T-helper 2 cell treated with Interferon-gamma antibody and Interleukin-4, amounts not matched to agents 100 ng/mL and 5 ng/mL, for 36 hours (primary cell): ENCODE measurements around the gene GIPR. TPM values are rescaled to one million over a fixed set of nuclear protein-coding genes. Genes with fewer than 3 reads are reported as not detected.
"Not testable (repeated sequence)": the region's sequence is repeated elsewhere in the genome, so short reads cannot be mapped to it uniquely, and the experiment has no call there.

Experiments
- intact Hi-C: fragments of 100-400 bp; cut with micrococcal nuclease; formaldehyde crosslinking; loops from one replicate; pipeline ENCODE4 v1.15.1; 2023
- total RNA-seq: library from RNA; stranded (reverse); gene quantifications from 2 replicates; pipeline ENCODE4 v1.2.3, GENCODE V29; 2022

Gene GIPR, protein sequence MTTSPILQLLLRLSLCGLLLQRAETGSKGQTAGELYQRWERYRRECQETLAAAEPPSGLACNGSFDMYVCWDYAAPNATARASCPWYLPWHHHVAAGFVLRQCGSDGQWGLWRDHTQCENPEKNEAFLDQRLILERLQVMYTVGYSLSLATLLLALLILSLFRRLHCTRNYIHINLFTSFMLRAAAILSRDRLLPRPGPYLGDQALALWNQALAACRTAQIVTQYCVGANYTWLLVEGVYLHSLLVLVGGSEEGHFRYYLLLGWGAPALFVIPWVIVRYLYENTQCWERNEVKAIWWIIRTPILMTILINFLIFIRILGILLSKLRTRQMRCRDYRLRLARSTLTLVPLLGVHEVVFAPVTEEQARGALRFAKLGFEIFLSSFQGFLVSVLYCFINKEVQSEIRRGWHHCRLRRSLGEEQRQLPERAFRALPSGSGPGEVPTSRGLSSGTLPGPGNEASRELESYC
- total RNA-seq: 4.7 and 5.1 TPM in 2 replicates

DNA sequence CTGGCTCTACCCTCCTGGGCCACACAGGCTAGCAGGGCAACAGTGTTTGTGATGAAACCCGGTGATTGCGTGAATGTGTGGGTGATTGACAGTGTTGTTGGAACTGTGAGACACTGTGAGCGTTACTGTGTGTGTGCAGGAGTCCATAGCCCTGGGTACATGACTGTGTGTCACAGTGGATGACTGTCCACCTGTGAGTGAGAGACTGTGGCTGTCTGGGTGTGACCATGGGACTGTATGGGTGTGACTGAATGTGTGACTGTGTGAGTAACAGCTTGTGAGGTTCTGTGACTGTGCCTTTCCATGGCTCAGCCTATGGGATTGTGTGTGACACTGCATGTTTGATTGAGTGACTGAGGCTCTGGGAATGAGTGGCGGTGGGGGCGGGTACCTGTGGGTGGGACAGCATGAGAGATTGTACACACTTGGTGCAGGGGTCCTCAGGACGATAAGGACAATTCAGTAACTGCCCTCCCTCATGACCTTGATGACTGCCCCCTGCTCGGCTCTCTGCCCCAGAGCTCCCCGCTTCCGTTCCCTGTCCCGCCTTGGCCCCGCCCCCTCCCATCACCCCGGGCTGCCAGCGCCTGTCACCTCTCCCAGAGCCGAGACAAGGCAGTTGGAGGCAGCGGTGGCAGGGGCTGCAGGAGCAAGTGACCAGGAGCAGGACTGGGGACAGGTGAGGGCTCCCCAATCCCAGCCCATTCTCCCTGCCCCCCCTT is at the start of gene GIPR:
TSS of gene GIPR (plus strand) at position 602 of the 722 bp plus-strand sequence. CDS start 1,300 bp downstream, outside the sequence.
- intact Hi-C loops: loop anchor here (2.0 kb wide), 1 partner anchor 25 kb away; no protein-coding TSS in a partner anchor

DNA sequence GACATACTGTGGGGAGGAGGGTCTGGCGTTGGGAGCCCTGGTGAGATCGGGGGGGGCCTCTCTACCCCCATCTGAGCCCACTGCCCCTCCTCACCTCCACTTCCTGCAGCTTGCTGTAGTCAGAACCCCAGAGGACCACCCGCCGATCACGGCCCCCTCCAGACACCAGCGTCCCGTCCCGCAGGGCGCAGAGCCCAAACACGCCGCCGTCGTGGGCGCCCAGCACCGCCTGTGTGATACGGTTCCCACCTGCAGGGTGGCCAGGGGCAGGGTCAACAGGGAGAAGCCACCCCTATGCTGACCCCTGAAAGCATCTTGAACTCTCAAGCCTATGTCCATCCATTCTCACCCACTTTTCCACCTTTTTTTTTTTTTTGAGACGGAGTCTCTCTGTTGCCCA is 46.6 kb upstream of the GIPR start:
- intact Hi-C loops: no loop called here

DNA sequence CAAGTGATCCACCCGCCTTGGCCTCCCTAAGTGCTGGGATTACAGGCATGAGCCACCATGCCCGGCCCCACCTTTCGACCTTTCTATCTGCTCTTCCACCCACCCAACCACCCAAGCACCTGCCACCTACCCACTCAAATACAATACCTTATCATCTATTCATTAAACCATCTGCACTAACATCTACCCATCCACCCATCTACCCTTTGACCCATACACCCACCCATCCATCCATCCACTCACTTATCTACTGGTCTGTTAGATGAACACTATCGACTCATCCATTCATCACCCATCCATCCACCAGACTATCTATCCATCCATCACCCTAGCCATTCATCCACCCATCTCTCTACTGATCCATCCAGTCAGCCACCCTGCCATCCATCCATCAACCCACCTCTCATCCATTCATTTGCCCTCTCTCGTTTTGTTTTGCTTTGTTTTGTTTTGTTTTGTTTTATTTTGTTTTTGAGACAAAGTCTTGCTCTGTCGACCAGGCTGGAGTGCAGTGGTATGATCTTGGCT is 46.0 kb upstream of the GIPR start:
- intact Hi-C loops: no loop called here

DNA sequence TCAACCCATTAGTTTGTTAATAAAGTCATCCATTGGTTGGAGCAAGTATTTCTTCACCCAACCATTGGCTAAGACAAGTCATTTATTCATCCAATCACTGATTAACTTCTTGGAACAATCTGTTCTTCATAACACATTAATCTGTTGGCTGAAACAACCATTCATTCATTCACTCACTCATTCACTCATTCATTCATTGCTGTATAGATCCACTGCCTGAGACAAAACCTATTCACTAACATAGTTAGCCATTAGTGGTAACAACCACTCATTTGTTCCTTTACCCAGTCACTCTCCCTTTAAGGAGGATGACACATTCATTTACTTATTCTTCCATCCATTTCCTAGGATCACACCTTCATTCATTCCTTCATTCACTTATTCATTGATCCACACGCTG is 44.0 kb upstream of the GIPR start:
- intact Hi-C loops: no loop called here

DNA sequence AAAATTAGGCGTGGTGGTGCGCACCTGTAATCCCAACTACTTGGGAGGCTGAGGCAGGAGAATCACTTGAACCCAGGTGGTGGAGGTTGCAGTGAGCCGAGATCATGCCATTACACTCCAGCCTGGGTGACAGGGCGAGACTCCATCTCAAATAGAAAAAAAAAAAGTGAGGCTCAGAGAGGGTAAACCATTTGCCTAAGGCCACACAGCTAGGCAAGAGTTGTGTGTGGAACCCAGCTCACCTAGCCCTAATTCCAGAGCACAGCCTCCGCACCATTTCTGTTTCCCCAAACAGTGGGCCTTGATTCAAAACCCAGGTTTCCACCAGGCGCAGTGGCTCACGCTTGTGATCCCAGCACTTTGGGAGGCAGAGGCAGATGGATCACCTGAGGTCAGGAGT is 39.8 kb upstream of the GIPR start:
- intact Hi-C loops: not testable (repeated sequence)

DNA sequence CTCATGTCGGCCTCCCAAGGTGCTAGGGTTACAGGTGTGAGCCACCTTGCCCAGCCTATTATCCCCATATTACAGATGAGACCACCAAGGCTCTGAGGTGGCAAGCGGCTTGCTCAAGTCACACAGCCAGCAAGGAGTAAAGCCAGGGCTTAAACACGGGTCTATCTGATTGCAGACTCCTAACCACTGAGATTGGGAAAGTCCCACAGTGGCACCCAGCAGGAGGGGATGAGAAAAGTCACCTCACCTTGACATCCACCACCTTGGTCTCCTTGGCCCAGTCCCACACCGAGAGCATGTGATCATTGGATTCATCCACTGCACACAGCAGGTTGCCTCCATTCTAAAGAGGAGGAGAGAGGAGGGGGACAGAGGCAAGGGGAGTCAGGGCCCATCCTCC is 38.3 kb upstream of the GIPR start:
- intact Hi-C loops: no loop called here

DNA sequence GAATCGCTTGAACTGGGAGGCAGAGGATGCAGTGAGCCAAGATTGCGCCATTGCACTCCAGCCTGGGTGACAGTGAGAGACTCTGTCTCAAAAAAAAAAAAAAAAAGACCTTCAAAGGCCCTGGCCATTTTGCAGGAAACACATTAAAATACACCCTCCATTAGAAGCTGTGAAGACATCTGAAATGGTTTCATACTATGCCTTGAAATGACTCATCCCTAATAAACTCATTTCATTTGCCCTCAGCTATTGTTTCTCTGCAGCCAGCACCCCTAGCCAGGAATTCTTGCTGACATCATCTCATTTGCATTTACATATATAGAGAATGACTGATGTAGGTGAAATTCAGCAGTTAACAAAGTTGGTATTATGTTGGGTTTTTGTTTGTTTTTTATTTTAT is 37.6 kb upstream of the GIPR start:
- intact Hi-C loops: no loop called here

DNA sequence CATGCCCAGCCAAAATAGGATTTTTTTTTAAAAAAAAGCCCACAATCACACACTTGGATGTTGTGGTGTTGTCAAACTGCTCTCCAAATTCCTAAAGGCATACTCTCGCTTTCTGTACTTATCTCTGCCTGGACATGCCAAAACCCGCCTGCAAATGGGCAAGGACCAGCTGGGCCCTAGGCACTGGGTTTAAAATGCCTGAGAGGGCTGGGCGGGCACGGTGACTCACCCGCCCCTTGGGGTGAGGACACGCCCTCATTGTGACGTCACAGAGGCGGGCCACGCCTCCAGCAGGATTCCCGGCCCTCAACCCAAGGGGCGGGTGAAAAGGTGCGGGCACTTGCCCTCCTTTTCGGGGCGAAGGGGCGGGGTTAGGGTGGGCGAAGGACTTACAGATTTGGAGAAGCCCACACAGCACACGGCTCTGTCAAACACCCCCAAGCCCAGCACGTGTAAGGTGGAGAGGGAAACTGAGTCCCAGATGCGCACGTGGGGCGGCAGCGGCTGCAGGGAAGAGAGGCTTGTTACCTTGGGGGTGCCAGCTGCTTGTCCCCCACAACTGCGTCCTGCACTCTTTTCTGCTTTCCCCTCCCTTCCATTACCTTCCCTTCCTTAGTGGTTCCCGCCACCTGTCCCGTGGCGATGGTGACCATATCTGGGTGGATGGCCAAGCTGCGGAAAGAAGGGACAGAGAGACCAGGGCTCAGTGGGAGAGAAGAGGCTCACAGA is 35.4 kb upstream of the GIPR start:
- intact Hi-C loops: no loop called here

DNA sequence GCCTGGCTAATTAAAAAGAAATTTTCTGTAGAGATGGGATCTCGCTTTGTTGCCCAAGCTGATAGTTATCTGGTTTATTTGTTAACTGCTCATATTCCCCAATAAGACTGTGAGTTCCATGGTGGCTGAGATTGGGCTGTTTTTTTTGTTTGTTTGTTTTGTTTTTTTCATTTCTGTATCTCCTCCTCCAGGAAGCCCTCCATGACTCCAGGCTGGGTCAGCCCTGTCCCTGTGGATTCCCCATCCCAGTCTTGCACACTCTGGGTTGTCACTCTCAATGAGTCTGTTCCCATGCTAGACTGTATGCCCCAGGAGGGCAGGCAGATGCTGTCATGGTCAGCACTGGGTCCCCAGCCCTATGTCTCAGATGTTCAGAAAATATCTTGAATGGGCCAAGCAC is 31.7 kb upstream of the GIPR start:
- intact Hi-C loops: no loop called here

DNA sequence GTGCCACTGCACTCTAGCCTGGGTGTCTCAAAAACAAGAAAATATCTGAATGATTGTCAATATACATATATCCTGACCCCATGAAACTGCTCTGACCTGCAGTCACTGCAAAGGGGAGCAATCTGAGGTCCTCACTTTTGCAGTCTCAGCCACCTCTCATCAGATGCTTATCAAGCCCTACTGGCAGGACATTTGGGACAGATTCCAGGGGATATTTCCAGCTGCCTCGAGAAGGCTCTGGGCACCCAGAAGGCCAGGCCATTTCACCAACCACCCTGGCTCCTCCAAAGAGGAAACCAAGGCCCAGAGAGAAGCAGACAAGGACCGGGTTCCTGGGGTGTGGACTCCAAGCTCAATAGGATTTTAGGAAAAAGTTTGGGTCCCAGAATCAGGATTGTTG is 31.1 kb upstream of the GIPR start:
- intact Hi-C loops: no loop called here

DNA sequence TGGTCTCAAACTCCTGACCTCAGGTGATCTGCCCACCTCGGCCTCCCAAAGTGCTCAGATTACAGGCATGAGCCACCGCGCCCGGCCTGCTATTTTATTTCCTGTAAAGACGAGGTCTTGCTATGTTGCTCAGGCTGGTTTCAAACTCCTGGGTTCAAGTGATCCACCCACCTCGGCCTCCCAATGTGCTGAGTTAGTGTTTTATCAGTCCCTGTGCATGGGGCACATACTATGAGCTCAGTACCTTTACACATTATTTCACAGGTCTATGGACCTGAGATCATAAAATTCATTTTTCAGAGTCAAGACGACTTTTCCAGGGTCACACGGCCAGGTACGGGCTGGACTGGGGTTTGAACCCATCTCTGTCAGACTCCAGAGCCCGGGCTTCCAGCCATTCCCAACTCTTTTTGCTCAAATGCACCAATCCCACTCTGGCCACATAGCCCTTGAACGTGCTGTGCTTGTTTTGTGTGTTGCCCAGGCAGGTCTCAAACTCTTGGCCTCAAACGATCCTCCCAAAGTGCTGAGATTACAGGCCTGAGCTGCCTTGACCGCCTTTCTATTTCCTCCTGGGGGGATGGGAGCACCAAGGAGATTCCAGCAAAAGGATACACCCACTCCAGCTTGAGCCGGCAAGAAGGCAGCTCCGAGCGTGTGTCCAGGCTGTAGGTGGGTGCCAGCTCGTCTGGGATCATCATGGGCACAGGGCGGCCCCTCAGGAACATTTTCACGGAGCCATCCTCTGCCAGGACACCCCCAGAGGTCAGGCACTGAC is 29.9 kb upstream of the GIPR start:
- intact Hi-C loops: loop anchor here (2.0 kb wide), 1 partner anchor 21 kb away; no protein-coding TSS in a partner anchor

DNA sequence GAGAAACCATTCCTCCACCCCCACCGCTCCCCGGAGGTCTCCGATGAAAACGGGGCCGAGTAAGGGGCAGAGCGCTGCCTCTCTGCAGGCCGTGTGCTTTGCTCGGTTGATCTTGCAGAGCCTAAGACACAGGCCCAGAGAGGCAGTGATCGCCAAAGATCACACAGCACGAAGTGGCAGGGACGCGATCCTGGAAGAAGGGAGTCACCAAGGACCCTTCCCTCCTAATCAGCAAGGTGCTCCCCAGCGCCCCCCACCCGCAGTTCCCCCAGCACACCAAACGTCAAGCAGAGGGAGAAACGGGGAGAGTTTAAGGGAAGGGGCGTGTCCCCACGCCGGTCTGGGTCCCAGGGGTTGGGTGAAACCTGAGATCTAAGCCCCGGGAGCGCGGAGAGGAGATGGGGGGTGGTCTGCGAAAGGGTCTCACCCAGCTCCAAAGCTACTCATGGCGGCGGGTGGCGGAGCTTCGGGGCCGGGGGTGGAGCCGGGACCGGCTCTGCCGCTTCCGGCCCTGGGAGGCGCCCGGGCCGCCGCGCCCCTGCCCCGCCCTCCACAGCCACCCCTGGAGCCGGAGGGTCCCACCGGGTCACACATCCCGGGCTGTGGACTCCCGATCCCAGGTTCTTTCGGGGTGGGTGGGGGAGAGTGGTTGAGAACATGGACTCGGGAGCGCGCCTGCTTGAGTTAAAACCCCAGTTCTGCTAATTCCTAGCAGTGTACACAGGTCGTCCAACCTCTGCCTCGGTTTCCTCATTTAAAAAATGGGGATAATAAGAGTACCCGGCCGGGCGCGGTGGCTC is 28.9 kb upstream of the GIPR start, which contains the start of gene EML2:
TSS of gene EML2 (minus strand) at position 468 of the 800 bp plus-strand sequence. CDS start at position 447, 21 bp downstream.
- intact Hi-C loops: loop anchor here (2.0 kb wide), 1 partner anchor 22 kb away; no protein-coding TSS in a partner anchor

DNA sequence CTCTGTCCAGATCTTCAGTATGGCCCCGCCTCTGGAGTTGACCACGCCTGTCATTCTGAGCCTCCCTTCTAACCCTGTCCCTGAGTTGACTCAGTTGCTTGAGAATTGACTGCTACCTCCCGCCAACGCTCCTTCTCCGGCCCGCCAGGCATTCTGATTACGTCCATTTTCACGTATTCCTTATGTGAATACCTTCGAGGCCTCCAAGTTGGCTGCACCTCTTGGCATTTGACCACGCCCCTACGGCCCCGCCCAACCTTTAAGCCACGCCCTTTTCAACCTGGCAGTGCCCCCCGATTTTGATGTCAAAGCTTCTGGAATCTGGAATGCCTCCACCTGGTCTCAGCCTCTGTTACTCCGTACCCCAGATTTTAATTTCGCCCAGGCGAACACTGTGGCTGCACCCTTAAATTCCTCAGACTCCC is 27.2 kb upstream of the GIPR start:
- intact Hi-C loops: loop anchor here (1.0 to 10.0 kb wide), 4 partner anchors 41 to 236 kb away; partner anchors contain the start of genes POLR1G, PPP1R13L and RTN2

DNA sequence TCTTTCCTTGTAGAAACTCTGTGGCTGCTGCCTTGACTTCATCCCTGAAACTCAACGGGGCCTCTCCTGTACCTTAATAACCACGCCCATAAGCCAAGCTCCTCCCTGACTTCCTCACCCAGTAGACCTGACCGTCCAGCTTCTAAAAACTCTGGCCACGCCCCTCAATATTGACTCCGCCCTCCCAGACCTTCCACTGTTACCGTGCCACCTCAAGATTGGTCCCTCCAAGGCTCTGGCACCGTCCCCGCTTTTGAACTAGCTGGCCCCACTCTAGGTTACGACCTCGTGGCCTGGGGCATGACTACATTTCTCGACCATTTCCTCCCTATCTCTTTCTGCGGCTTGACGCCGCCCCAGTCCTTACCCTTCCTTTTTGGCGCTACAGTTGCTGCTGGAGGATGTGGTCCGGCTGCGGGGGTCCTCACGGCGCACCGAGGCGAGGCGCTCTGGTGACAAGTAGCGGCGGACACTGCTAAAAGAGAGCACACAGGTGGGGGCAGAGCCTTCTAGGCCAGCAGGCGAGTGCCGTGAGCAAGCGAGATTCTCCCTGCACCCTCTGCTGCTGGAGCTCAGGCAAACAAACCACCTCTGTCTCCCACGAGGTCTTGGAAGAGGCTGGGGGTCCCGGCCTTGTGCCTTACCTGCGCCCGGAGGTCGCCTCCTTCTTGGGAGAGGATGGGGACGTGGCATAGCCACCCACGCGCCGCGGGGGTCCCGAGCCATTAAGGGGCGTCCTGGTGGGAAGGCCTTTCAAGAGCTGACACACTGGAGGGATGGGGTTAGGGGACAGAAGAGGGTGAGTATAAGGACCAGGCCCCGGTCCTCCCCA is 26.5 kb upstream of the GIPR start:
- intact Hi-C loops: loop anchor here (1.0 to 10.0 kb wide), 9 partner anchors 27 to 237 kb away; partner anchors contain the start of genes GIPR, OPA3, POLR1G and PPP1R13L

DNA sequence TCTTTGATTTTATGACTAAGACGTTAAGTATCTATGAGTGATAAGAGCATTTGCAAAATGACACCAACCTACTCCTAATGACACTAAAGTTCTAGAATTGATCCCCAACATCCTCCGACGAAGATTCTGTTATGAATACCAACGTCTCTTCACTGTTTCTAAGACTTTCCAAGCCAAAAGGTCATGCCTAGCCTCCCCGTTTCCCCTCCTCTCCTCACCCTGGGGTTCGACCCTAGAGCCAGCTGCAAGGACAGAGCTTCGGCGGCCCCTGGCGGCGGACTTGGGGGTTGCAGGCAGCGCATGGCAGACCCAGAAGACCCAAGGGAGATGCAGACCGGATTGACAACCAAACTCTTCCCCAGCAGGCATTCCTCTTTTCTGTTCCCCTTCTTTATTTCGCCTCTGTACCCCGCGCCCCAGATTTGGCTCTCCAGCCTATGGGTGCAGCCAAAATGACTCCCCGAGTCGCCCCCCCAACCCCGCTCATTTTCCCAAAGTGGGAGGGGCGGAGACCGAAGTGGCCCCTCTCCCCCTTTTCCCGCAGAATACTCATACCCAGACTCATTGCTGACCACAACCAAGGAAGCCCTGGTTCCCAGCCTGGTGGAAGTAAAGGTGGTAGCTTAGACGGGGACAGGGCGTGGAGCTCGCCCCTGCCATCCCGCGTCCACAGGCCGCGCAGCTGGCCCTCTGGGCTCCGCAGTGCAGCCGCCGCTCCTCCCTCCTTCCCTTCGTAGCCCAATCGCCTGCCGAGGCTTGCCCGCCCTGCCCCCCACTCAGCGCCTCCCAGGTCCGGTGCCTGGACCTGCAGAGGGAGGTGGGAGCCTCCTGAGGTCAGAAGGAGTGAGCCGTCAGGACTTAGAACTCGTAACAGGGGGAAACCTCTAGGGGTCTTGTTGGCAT is 24.7 kb upstream of the GIPR start:
- intact Hi-C loops: loop anchor here (1.0 to 10.0 kb wide), 8 partner anchors 26 to 238 kb away; partner anchors contain the start of genes GIPR, POLR1G, PPP1R13L and QPCTL

DNA sequence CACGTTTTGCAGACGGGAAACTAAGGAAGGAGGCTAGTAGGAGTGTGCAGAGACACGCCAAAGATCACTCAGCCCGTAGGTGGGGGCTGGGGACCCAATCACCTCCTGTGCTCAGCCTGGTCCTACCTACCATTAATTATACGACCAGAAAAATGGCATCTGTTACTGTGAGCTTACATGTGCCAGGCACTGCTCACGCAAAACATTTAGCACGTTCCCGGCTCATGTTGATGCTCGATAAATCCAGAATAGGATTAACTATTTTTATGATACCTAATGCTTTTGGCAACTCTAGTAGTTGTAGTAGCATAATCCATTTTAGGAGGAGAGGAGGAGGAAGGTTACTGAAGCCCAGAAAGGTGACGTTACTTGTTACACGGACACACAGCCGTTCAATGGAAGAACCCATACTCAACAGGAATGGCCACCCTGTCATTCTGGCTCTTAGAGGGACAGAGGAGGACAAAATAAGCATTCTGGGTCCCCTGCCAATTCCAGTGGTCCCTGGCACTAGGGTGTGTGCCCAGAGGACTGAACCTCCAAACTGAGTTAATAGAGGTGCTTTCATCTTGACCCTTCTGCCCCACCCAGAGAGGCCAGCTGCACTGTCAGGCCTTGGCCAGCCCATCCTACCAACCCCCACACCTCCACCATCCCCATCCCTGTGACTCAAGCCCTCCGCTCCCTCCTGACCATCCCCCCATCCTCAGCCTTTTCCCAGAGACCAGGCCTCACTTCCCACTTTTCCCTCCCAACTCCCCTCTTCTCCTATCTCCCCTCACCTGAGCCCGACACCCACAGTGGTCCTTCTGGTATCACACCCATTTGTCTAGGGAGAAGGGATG is 23.9 kb upstream of the GIPR start:
- intact Hi-C loops: loop anchor here (1.0 to 10.0 kb wide), 8 partner anchors 25 to 239 kb away; partner anchors contain the start of genes GIPR, POLR1G, PPP1R13L and QPCTL
